Transverse colon (tissue), 4 donors: ENCODE results near the gene IL10RA.

ENCODE experiments used
- EP300 ChIP-seq: sonication (generic); formaldehyde crosslinking; IDR thresholded peaks from one replicate; pipeline ENCODE4 v1.6.1; 2017; ENCODE audit warnings: antibody characterized with exemption, low read depth
- POLR2A ChIP-seq: fragments of 450-650 bp; IDR thresholded peaks from one replicate; pipeline ENCODE4 v1.6.1; 2016; ENCODE audit warnings: antibody characterized with exemption, mild to moderate bottlenecking, moderate library complexity
- POLR2AphosphoS5 ChIP-seq, 3 donors: sonication (generic); formaldehyde crosslinking; IDR thresholded peaks; one replicate each; pipeline ENCODE4 v1.6.1; 2016; ENCODE audit warnings: antibody characterized with exemption in 3 of 3
- TF ChIP-seq, protein P1 (sequence below), 5 experiments: fragments of 200-600 bp in 3 of 5; fragments of 450-650 bp in 2 of 5; sonication (generic) in 3 of 5; IDR thresholded peaks; 1 replicate in 2 of 5; 2 replicates in 3 of 5; pipeline ENCODE4 v1.5.1; 2016 to 2017; ENCODE audit warnings: antibody characterized with exemption in 5 of 5, inconsistent platforms in 3 of 5, mild to moderate bottlenecking in 2 of 5, moderate library complexity in 1 of 5

GRCh38 chr11:118049771-118050170, 63.6 kb downstream of the IL10RA start:
- no peak for TF ChIP-seq POLR2A
- no peak for TF ChIP-seq EP300
- TF ChIP-seq, protein P1, sequence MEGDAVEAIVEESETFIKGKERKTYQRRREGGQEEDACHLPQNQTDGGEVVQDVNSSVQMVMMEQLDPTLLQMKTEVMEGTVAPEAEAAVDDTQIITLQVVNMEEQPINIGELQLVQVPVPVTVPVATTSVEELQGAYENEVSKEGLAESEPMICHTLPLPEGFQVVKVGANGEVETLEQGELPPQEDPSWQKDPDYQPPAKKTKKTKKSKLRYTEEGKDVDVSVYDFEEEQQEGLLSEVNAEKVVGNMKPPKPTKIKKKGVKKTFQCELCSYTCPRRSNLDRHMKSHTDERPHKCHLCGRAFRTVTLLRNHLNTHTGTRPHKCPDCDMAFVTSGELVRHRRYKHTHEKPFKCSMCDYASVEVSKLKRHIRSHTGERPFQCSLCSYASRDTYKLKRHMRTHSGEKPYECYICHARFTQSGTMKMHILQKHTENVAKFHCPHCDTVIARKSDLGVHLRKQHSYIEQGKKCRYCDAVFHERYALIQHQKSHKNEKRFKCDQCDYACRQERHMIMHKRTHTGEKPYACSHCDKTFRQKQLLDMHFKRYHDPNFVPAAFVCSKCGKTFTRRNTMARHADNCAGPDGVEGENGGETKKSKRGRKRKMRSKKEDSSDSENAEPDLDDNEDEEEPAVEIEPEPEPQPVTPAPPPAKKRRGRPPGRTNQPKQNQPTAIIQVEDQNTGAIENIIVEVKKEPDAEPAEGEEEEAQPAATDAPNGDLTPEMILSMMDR (IDR thresholded peaks at IDR 0.05) = no peak
- no peak for TF ChIP-seq POLR2AphosphoS5 (IDR thresholded peaks at IDR 0.05)
